ENCODE results near the gene NLGN4X.

Gene NLGN4X

GRCh38 chrX:6169407-6169806 is 59.3 kb downstream of the NLGN4X start:
- no peak overlapping the region for H3K4me3 ChIP-seq (replicated peaks; ENCODE audit: low read depth, low read length)
- no peak for TF ChIP-seq CTCF (IDR thresholded peaks at IDR 0.05; ENCODE audit: low read depth, low read length, missing control alignments)
- DNase-seq (ENCODE audit: extremely low read depth, low read depth), result no peak

GRCh38 chrX:6163721-6164120 is 64.9 kb downstream of the NLGN4X start:
- no peak overlapping the region for H3K4me3 ChIP-seq (replicated peaks; ENCODE audit: low read depth, low read length)
- TF ChIP-seq CTCF (IDR thresholded peaks at IDR 0.05; ENCODE audit: low read depth, low read length, missing control alignments), result no peak
- DNase-seq (ENCODE audit: extremely low read depth, low read depth), result no peak

- no peak for TF ChIP-seq CTCF (IDR thresholded peaks at IDR 0.05; ENCODE audit: low read depth, low read length, missing control alignments)
- H3K4me3 ChIP-seq (replicated peaks; ENCODE audit: low read depth, low read length), result no peak overlapping the region
- no peak for DNase-seq (ENCODE audit: extremely low read depth, low read depth)
Measured at GRCh38 chrX:6159468-6159867, 69.2 kb downstream of the NLGN4X start.

GRCh38 chrX:6151971-6152370 is 76.7 kb downstream of the NLGN4X start:
- H3K4me3 ChIP-seq (replicated peaks; ENCODE audit: low read depth, low read length), result no peak overlapping the region
- no peak for DNase-seq (ENCODE audit: extremely low read depth, low read depth)
- no peak for TF ChIP-seq CTCF (IDR thresholded peaks at IDR 0.05; ENCODE audit: low read depth, low read length, missing control alignments)

- DNase-seq (ENCODE audit: extremely low read depth, low read depth), result no peak
- H3K4me3 ChIP-seq (replicated peaks; ENCODE audit: low read depth, low read length), result no peak overlapping the region
- no peak for TF ChIP-seq CTCF (IDR thresholded peaks at IDR 0.05; ENCODE audit: low read depth, low read length, missing control alignments)
Measured at GRCh38 chrX:6149060-6149872, 79.4 kb downstream of the NLGN4X start.

GRCh38 chrX:6134255-6134654 is 94.4 kb downstream of the NLGN4X start:
- TF ChIP-seq CTCF (IDR thresholded peaks at IDR 0.05; ENCODE audit: low read depth, low read length, missing control alignments), result no peak
- no peak overlapping the region for H3K4me3 ChIP-seq (replicated peaks; ENCODE audit: low read depth, low read length)
- no peak for DNase-seq (ENCODE audit: extremely low read depth, low read depth)

- DNase-seq (ENCODE audit: extremely low read depth, low read depth), result no peak
- TF ChIP-seq CTCF (IDR thresholded peaks at IDR 0.05; ENCODE audit: low read depth, low read length, missing control alignments), result no peak
- no peak overlapping the region for H3K4me3 ChIP-seq (replicated peaks; ENCODE audit: low read depth, low read length)
Measured at GRCh38 chrX:6132970-6133369, 95.7 kb downstream of the NLGN4X start.
